Measurements from ENCODE around the gene SPATA46. TPM values are rescaled to one million over a fixed set of nuclear protein-coding genes. Genes with fewer than 3 reads are reported as not detected.

Gene SPATA46
- total and polyA plus RNA-seq, 11 donors, result not detected

DNA sequence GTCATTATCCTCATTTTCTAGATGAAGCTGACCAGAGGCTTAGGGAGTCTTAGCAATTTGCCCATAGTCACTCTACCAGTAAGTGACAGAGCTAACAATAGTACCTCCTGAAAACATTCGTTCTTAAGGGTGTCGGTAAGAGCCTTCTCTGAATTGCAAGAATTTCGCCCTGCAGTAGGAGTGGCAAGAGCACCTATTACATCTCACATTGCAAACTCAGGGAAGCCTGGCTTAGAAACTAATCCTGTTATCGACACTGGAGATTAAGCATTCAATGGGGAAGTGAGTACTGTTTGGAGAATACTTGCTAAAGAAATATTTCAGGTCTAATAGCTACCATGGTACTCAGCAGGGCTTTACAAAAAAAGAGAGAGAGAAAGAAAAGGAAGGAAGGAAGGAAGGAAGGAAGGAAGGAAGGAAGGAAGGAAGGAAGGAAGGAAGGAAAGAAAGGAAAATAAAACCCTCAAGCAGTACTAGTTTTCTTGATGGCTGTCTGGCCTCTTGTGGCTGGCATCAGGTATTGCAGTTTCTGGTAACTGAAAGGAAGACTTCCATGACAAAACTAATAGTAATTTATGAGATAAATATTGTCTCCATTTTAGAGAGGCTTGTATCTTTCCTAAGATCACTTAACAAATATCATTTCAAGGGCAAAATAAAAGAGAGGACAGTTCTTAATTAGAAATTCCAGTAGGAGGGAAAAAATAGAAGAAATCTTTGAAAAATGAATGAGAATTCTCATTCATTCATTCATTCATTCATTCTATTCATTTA, 15.3 kb upstream of the SPATA46 start:
- ATAC-seq (peak in 1 of 4 donors; percentile 60), DNase-seq (no peak)
- Histone ChIP-seq H3K4me1 (peaks cover 0 to 4% (median 0%) of the 10 kb centered on the region in 12 donors), H3K9me3 (no peaks in the 10 kb centered on the region), H3K36me3 (no peaks in the 10 kb centered on the region), H3K27me3 (peaks cover 0 to 21% (median 0%) of the 10 kb centered on the region in 9 donors), H3K4me3 (no peak overlapping the region), H3K27ac (no peak overlapping the region)
- TF ChIP-seq CTCF (IDR thresholded peaks at IDR 0.05) (peak; percentile 67 to 87 (median 78)), POLR2A (IDR thresholded peaks at IDR 0.05) (no peak)
- intact Hi-C loops (cut with DNase I), result loop anchor here in 8 of 10 donors (1.0 to 5.0 kb wide), 6 partner anchors 115 to 337 kb away; no protein-coding TSS in a partner anchor
- WGBS, 4 donors, result 31 to 58% (median 43%) methylated on average over 4 of the region's 4 CpGs

DNA sequence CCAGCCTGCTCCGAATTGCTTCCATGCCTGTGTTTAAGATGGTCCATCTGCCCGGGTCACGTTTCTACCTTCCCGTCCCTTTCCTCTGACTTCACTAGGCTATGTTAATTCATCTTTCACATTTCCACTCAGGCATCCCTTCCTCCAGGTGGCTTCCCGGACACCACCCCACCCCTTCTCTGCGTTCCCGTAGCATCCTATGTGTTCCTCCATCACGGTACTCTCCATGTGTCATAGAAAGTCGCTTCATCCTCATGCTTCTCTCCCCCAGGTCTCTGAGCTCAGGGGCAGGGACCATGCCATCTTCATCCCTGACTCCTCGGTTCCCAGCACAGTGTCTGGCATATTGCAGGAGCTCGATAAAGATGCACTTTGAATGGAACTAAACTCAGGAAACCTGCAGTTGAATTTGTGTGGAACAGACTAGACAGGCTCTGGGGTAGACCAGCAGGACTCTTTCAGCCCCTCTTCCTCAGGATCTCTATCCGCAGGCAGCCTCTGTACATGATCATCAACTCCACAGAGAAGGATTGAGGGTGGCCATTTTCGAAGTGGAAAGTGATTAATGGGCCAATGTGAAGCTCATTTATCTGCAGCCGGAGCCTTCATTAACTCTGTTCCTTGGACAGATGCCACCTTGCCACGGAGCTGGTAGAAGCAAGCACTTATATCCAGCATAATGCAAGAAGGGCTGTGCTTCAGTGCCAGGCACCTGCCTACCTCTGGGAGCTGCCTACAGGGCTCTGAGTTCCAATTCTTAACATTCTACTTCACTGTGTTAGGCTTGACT, 13.9 kb upstream of the SPATA46 start:
- DNase-seq, result no peak
- H3K36me3 ChIP-seq, result no peaks in the 10 kb centered on the region
- no peak overlapping the region for H3K4me3 ChIP-seq
- peaks cover 0 to 4% (median 0%) of the 10 kb centered on the region in 12 donors for H3K4me1 ChIP-seq
- peaks cover 0 to 21% (median 0%) of the 10 kb centered on the region in 9 donors for H3K27me3 ChIP-seq
- WGBS, 4 donors, result 75 to 80% (median 78%) methylated on average over 15 of the region's 15 CpGs
- no peaks in the 10 kb centered on the region for H3K9me3 ChIP-seq
- intact Hi-C loops (cut with DNase I), result loop anchor here in 4 of 10 donors (2.0 to 5.0 kb wide), 4 partner anchors 113 to 336 kb away; no protein-coding TSS in a partner anchor
- H3K27ac ChIP-seq, result no peak overlapping the region
- no peak for TF ChIP-seq CTCF (IDR thresholded peaks at IDR 0.05)
- TF ChIP-seq POLR2A (IDR thresholded peaks at IDR 0.05), result no peak
- no peak for ATAC-seq

DNA sequence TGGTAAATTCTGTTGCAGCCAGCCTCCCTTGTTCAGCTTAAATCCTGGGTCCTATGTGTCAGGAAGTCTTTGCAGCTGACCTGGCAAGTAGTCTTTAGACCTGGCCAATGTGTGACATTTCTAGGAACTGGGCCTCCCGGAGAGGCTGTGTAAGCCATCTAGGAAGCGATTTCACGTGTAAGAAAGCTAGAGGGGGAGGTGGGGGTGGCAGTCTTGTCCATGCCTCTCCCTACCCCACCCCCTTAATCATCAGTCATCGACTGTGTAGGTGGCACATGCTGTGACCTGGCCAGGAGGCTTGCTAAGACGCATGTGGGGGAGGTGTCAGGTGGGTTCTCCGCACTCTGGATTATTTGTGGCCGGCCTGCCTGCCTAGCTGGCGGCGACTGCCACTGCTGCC, 13.3 kb upstream of the SPATA46 start:
- Histone ChIP-seq H3K36me3 (no peaks in the 10 kb centered on the region), H3K27me3 (peaks cover 0 to 18% (median 0%) of the 10 kb centered on the region in 9 donors), H3K4me1 (peaks cover 0 to 4% (median 0%) of the 10 kb centered on the region in 12 donors), H3K27ac (no peak overlapping the region), H3K9me3 (no peaks in the 10 kb centered on the region), H3K4me3 (no peak overlapping the region)
- DNase-seq (no peak), ATAC-seq (no peak)
- TF ChIP-seq CTCF (IDR thresholded peaks at IDR 0.05) (no peak), POLR2A (IDR thresholded peaks at IDR 0.05) (no peak)
- intact Hi-C loops (cut with DNase I), result loop anchor here in 8 of 10 donors (2.0 to 10.0 kb wide), 8 partner anchors 103 to 335 kb away; no protein-coding TSS in a partner anchor
- 73 to 76% (median 76%) methylated on average over 9 of the region's 9 CpGs for WGBS, 4 donors
